GM12874 (cell line): Measurements from ENCODE around the gene RXRB.
A peak's percentile ranks its signal among the peaks of the same experiment; 100 is the strongest.

ENCODE experiments used
- CTCF ChIP-seq: IDR thresholded peaks from 2 replicates; pipeline ENCODE4 v1.5.1; 2011; ENCODE audit warnings: low read depth, mild to moderate bottlenecking, control low read depth, low read length, moderate library complexity; ENCODE audit not compliant: insufficient read depth

RXRB gene

GRCh38 chr6:33209856-33210255, 9.4 kb upstream of the RXRB start:
- TF ChIP-seq CTCF: no peak

- no peak for TF ChIP-seq CTCF
Measured at GRCh38 chr6:33208091-33208967, 7.9 kb upstream of the RXRB start, which contains the start of gene RING1. Gene RING1, plus strand, starts transcription at chr6:33208500. Its CDS starts 323 bp downstream, at chr6:33208823.

- no peak for TF ChIP-seq CTCF
Measured at GRCh38 chr6:33207552-33208090, 7.2 kb upstream of the RXRB start.

- TF ChIP-seq CTCF: no peak
Measured at GRCh38 chr6:33206864-33207551, 6.5 kb upstream of the RXRB start.

- no peak for TF ChIP-seq CTCF
Measured at GRCh38 chr6:33206027-33206863, 5.8 kb upstream of the RXRB start.

GRCh38 chr6:33205191-33206026, 4.9 kb upstream of the RXRB start:
- TF ChIP-seq CTCF: peak; percentile 32; the same call in 1 of the 2 replicates
